ENCODE measurements around the gene CTCF. TPM values are rescaled to one million over a fixed set of nuclear protein-coding genes. Genes with fewer than 3 reads are reported as not detected.

The CTCF gene
- total RNA-seq, 1 donor from 2014 or later: 36.0 TPM

DNA sequence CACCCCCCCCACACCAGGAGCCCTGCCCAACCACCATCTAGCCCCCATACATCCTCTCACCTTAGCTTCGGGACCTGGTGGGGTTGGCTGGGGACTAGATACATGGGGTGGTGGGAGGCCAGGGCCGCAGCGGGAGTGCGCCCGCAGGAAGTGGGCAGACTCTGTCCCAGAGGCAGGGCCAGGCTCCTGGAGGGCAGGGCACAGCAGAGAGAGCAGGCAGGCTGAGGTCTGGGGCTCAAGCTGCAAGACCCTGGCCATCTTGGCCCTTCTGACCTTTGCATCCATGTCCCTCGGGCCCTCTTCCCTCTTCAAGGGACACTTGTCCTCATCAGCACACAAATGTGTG, 101.5 kb downstream of the CTCF start:
- Histone ChIP-seq H3K27me3 (no peaks in the 10 kb centered on the region), H3K4me1 (peaks cover 29% of the 10 kb centered on the region), H3K27ac (no peak overlapping the region), H3K36me3 (peaks cover 4% of the 10 kb centered on the region), H3K4me3 (no peak overlapping the region), H3K9me3 (no peaks in the 10 kb centered on the region)
- ATAC-seq (no peak), DNase-seq (no peak)
- intact Hi-C loops (cut with DNase I): loop anchor here (10.0 kb wide), 1 partner anchor 99 kb away; the partner anchor contains the start of gene CTCF
- TF ChIP-seq, protein P1, sequence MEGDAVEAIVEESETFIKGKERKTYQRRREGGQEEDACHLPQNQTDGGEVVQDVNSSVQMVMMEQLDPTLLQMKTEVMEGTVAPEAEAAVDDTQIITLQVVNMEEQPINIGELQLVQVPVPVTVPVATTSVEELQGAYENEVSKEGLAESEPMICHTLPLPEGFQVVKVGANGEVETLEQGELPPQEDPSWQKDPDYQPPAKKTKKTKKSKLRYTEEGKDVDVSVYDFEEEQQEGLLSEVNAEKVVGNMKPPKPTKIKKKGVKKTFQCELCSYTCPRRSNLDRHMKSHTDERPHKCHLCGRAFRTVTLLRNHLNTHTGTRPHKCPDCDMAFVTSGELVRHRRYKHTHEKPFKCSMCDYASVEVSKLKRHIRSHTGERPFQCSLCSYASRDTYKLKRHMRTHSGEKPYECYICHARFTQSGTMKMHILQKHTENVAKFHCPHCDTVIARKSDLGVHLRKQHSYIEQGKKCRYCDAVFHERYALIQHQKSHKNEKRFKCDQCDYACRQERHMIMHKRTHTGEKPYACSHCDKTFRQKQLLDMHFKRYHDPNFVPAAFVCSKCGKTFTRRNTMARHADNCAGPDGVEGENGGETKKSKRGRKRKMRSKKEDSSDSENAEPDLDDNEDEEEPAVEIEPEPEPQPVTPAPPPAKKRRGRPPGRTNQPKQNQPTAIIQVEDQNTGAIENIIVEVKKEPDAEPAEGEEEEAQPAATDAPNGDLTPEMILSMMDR (IDR thresholded peaks at IDR 0.05): no peak

DNA sequence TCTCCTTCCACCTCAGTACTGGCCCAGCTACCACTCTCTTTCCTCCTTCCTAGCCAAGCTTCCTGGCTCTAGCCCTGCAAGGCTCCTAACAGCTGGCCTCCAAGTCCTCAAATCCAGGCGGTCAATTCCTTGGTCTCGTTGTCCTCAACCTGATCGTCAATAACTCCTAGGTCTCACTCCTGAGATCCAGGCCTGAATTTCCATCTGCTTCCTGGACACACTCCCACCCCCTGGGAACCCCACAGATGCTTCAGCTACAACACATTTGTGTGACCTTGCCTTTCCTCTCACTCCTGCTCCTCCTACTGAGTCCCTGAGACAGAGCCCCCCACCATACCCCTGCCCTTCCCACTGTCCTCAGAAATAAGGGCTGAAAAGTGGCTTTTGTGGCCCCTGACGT, 101.9 kb downstream of the CTCF start:
- Histone ChIP-seq H3K4me3 (no peak overlapping the region), H3K4me1 (peaks cover 26% of the 10 kb centered on the region), H3K9me3 (no peaks in the 10 kb centered on the region), H3K27me3 (no peaks in the 10 kb centered on the region), H3K36me3 (peaks cover 4% of the 10 kb centered on the region), H3K27ac (no peak overlapping the region)
- intact Hi-C loops (cut with DNase I): loop anchor here (10.0 kb wide), 1 partner anchor 99 kb away; the partner anchor contains the start of gene CTCF
- ATAC-seq (no peak), DNase-seq (no peak)
- TF ChIP-seq, protein P1 (IDR thresholded peaks at IDR 0.05): no peak

DNA sequence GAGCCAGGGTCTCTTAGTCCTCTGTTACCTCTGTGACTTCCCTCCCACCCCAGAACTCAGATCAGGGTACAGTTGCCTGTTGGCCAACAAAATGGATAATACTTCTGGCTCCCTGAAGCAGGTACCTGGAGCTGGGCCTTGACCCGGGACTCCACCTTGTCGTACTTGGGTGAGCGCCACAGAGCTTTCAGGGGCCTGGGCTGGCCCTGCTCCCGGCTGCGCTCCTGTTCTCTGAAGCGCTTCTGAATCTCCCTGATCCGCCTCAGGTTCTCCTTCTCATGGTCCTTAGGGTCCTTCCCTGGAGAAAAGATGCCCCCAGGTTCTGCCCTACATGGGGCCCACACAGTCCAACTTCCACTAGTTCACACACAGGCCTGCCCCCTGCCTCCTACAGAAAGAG, 102.5 kb downstream of the CTCF start:
- Histone ChIP-seq H3K9me3 (no peaks in the 10 kb centered on the region), H3K4me3 (no peak overlapping the region), H3K27ac (no peak overlapping the region), H3K4me1 (peaks cover 26% of the 10 kb centered on the region), H3K36me3 (peaks cover 4% of the 10 kb centered on the region), H3K27me3 (no peaks in the 10 kb centered on the region)
- intact Hi-C loops (cut with DNase I): loop anchor here (10.0 kb wide), 1 partner anchor 100 kb away; the partner anchor contains the start of gene CTCF
- DNase-seq (no peak), ATAC-seq (no peak)
- TF ChIP-seq, protein P1 (IDR thresholded peaks at IDR 0.05): no peak

DNA sequence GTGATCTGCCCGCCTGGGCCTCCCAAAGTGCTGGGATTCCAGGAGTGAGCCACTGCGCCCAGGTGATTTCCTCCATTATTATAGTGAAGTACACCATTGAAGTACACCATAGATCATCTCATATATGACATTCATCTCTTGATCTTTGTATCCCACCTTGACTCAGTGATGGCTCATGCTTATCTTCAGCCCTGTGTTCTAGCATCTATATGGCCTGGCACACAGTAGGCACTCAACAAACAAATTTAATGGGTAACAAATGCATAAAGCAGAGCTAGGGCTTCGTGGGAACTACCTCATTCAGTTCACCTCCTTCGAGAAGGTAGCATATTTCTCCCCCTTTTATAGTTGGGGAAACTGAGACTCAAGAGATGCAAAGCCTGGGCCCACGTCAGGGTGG, 103.3 kb downstream of the CTCF start:
- TF ChIP-seq, protein P1 (IDR thresholded peaks at IDR 0.05): no peak
- peaks cover 4% of the 10 kb centered on the region for H3K36me3 ChIP-seq
- no peaks in the 10 kb centered on the region for H3K27me3 ChIP-seq
- no peak for DNase-seq
- H3K4me3 ChIP-seq: peak overlapping the region; percentile 76
- no peaks in the 10 kb centered on the region for H3K9me3 ChIP-seq
- ATAC-seq: no peak
- H3K27ac ChIP-seq: peak overlapping the region; percentile 89
- intact Hi-C loops (cut with DNase I): loop anchor here (10.0 kb wide), 1 partner anchor 101 kb away; the partner anchor contains the start of gene CTCF
- peaks cover 26% of the 10 kb centered on the region for H3K4me1 ChIP-seq

DNA sequence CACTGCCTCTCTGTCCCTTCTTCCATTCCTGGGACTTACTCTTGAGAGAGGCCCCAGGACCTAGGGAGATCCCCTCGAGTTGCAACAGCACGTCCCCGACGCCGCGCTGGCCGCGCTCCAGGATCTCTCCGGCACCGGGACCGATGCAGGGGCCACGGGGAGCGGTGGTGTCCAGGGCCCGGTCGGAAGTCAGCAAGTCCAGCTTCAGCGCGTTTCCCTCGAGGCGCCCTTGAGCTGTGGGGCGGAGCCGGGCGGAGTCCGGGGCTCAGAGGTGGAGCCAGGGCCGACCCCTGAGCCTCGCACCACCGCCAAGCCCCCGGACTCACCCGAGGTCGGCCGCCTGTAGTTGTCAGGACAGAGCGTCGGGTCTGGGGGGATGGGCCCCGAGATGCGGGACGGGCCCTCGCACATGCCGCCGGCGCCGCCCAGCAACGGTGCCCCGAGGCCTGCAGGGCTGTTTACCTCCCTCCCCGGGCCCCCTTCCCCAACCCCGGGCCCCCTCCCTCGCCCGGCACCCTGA, 103.8 kb downstream of the CTCF start:
- Histone ChIP-seq H3K4me1 (peaks cover 24% of the 10 kb centered on the region), H3K4me3 (peak overlapping the region; percentile 76), H3K9me3 (no peaks in the 10 kb centered on the region), H3K36me3 (peaks cover 4% of the 10 kb centered on the region), H3K27ac (peak overlapping the region; percentile 89), H3K27me3 (no peaks in the 10 kb centered on the region)
- intact Hi-C loops (cut with DNase I): loop anchor here (10.0 kb wide), 1 partner anchor 101 kb away; the partner anchor contains the start of gene CTCF
- DNase-seq (peak; percentile 83), ATAC-seq (peak; percentile 10)
- TF ChIP-seq, protein P1 (IDR thresholded peaks at IDR 0.05): no peak

Data from upper lobe of right lung (tissue), 1 donor.